ENCODE data around the gene MROH2A. TPM values are rescaled to one million over a fixed set of nuclear protein-coding genes. Genes with fewer than 3 reads are reported as not detected.

MROH2A gene
- total RNA-seq, 2 experiments from 2014 or later = not detected

- H3K4me3 Mint-ChIP-seq = no peak overlapping the region
- no peaks in the 10 kb centered on the region for H3K9me3 Mint-ChIP-seq
- H3K4me1 Mint-ChIP-seq (ENCODE audit: low read depth) = no peaks in the 10 kb centered on the region
- Histone ChIP-seq H3K4me3 (ENCODE audit: low read length) (no peak overlapping the region), H3K27me3 (ENCODE audit: control insufficient read depth in 1 of 2, insufficient read depth in 2 of 2, low read length in 2 of 2) (peaks cover 0 to 5% of the 10 kb centered on the region in 2 experiments), H3K9me3 (ENCODE audit: control insufficient read depth in 1 of 2, insufficient read depth in 1 of 2, low read length in 2 of 2) (peaks cover 0 to 13% of the 10 kb centered on the region in 2 experiments), H3K36me3 (ENCODE audit: insufficient read depth, low read length) (no peaks in the 10 kb centered on the region), H3K27ac (ENCODE audit: low read depth in 1 of 2, low read length in 2 of 2) (no peak overlapping the region), H3K4me1 (ENCODE audit: insufficient read depth, low read length) (no peaks in the 10 kb centered on the region)
- TF ChIP-seq CTCF (IDR thresholded peaks at IDR 0.05) = no peak
- CTCF ChIA-PET = no interaction called here
- DNase-seq (peak in 1 of 14 experiments; percentile 25), ATAC-seq (ENCODE audit: poor library complexity) (no peak)
- H3K36me3 Mint-ChIP-seq (ENCODE audit: low read depth) = no peaks in the 10 kb centered on the region
- intact Hi-C loops (cut with DNase I, micrococcal nuclease) = no loop called here
- H3K27me3 Mint-ChIP-seq = peaks cover 7% of the 10 kb centered on the region
- H3K27ac Mint-ChIP-seq = no peak overlapping the region
- POLR2A ChIA-PET = no interaction called here
Measured at GRCh38 chr2:233818639-233819621, 40.8 kb downstream of the MROH2A start.

DNA sequence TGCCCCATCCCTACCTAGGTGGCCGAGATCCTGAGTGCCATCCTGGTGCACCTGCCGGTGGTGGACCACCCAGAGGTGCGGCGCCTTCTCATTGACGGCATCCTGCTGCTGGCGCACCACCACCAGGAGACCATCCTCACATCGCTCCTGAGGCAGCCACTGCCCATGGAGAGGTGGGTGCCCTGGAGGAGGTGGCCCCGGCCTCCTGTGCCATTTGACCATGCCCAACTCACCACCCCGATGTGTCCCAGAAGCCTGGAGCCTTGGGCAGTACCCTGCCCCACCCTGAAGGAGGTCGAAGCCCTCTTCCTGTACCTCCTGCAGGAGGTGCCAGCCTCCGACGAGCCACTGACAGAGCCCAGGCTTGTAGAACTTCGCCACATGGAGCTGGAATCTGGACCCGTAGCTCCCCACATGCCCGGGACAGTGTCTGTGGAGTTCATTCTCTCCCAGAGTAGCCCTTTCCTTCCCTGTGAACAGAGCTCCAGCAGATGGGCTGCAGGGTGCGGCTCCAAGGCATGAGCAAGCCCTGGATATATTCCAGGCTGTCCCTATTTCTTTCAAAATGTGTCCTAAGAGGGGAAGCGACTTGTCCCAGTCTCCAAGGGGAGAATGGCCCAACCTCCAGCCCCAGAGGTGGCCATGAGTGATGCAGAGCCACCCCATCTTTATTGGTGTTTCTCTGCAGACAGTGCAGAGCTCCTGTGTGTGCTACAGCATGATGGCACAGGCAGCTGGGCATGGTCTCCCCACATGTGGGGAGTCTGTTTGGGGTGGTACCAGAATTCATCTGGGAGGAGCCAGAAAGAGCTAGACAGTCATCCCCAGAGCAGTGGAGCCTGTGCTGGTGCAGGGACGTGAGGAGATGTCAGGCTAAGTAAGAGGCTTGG lies 42.0 kb downstream of the MROH2A start:
- no peak overlapping the region for H3K27ac ChIP-seq (ENCODE audit: low read depth in 1 of 2, low read length in 2 of 2)
- Mint-ChIP-seq H3K36me3 (ENCODE audit: low read depth) (no peaks in the 10 kb centered on the region), H3K9me3 (no peaks in the 10 kb centered on the region), H3K27me3 (peaks cover 7% of the 10 kb centered on the region), H3K4me1 (ENCODE audit: low read depth) (no peaks in the 10 kb centered on the region), H3K27ac (no peak overlapping the region), H3K4me3 (no peak overlapping the region)
- peak in 1 of 14 experiments; percentile 20 for DNase-seq
- no peak for ATAC-seq (ENCODE audit: poor library complexity)
- H3K9me3 ChIP-seq (ENCODE audit: control insufficient read depth in 1 of 2, insufficient read depth in 1 of 2, low read length in 2 of 2) = peaks cover 0 to 8% of the 10 kb centered on the region in 2 experiments
- intact Hi-C loops (cut with DNase I, micrococcal nuclease) = no loop called here
- ChIA-PET POLR2A (no interaction called here), CTCF (no interaction called here)
- no peak overlapping the region for H3K4me3 ChIP-seq (ENCODE audit: low read length)
- no peak for TF ChIP-seq CTCF (IDR thresholded peaks at IDR 0.05)
- no peaks in the 10 kb centered on the region for H3K4me1 ChIP-seq (ENCODE audit: insufficient read depth, low read length)
- H3K36me3 ChIP-seq (ENCODE audit: insufficient read depth, low read length) = no peaks in the 10 kb centered on the region
- peaks cover 0 to 5% of the 10 kb centered on the region in 2 experiments for H3K27me3 ChIP-seq (ENCODE audit: control insufficient read depth in 1 of 2, insufficient read depth in 2 of 2, low read length in 2 of 2)

GRCh38 chr2:233820774-233821105 lies 42.6 kb downstream of the MROH2A start:
- CTCF ChIA-PET = no interaction called here

More at GRCh38 chr2:233820774-233821105, 42.6 kb downstream of the MROH2A start:
- Mint-ChIP-seq H3K4me1 (ENCODE audit: low read depth) (no peaks in the 10 kb centered on the region), H3K4me3 (no peak overlapping the region), H3K9me3 (no peaks in the 10 kb centered on the region), H3K27ac (no peak overlapping the region), H3K36me3 (ENCODE audit: low read depth) (no peaks in the 10 kb centered on the region), H3K27me3 (peaks cover 7% of the 10 kb centered on the region)
- H3K9me3 ChIP-seq (ENCODE audit: control insufficient read depth in 1 of 2, insufficient read depth in 1 of 2, low read length in 2 of 2) = peaks cover 0 to 8% of the 10 kb centered on the region in 2 experiments
- POLR2A ChIA-PET = no interaction called here
- no peak overlapping the region for H3K27ac ChIP-seq (ENCODE audit: low read depth in 1 of 2, low read length in 2 of 2)
- peaks cover 0 to 5% of the 10 kb centered on the region in 2 experiments for H3K27me3 ChIP-seq (ENCODE audit: control insufficient read depth in 1 of 2, insufficient read depth in 2 of 2, low read length in 2 of 2)
- no peaks in the 10 kb centered on the region for H3K36me3 ChIP-seq (ENCODE audit: insufficient read depth, low read length)
- ATAC-seq (ENCODE audit: poor library complexity) (no peak), DNase-seq (peak in 1 of 14 experiments; percentile 15)
- no peak for TF ChIP-seq CTCF (IDR thresholded peaks at IDR 0.05)
- intact Hi-C loops (cut with DNase I, micrococcal nuclease) = no loop called here
- H3K4me3 ChIP-seq (ENCODE audit: low read length) = no peak overlapping the region
- H3K4me1 ChIP-seq (ENCODE audit: insufficient read depth, low read length) = no peaks in the 10 kb centered on the region

All from CD4-positive, alpha-beta T cell (primary cell).